ENCODE measurements around the gene MFSD6. TPM values are rescaled to one million over a fixed set of nuclear protein-coding genes. Genes with fewer than 3 reads are reported as not detected.
"Not testable (repeated sequence)": the region's sequence is repeated elsewhere in the genome, so short reads cannot be mapped to it uniquely, and the experiment has no call there.

The MFSD6 gene
- total RNA-seq, 1 donor from 2014 or later, result 44.0 TPM

- no peak for DNase-seq (ENCODE audit: low spot score)
- Mint-ChIP-seq H3K27ac (no peak overlapping the region), H3K36me3 (ENCODE audit: low read depth) (peaks cover 72% of the 10 kb centered on the region), H3K4me1 (ENCODE audit: low read depth) (peaks cover 9% of the 10 kb centered on the region), H3K4me3 (ENCODE audit: low read depth) (no peak overlapping the region), H3K9me3 (no peaks in the 10 kb centered on the region), H3K27me3 (ENCODE audit: low read depth) (no peaks in the 10 kb centered on the region)
- intact Hi-C loops (cut with micrococcal nuclease), result no loop called here
Measured at GRCh38 chr2:190503088-190503487, 94.9 kb downstream of the MFSD6 start.

DNA sequence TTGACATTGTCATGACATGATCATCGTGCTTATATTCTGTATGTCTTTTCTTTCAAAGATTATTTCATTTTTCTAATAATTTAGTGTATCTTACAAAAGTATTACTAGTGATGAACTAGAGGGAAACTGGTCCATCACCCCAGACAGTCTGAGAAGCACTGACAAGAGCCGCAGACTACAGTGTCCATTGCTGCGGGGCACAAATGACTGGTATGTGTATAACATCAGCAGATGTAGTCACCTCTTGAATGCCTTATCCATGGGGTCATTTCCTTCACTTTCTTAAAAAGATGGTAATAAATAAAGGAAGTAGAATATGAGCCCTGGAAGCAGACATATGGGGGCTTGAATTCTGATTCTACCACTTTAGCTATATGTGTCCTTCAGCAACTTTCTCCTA is 96.8 kb downstream of the MFSD6 start:
- H3K27me3 Mint-ChIP-seq (ENCODE audit: low read depth), result no peaks in the 10 kb centered on the region
- H3K36me3 Mint-ChIP-seq (ENCODE audit: low read depth), result peaks cover 65% of the 10 kb centered on the region
- DNase-seq (ENCODE audit: low spot score), result no peak
- intact Hi-C loops (cut with micrococcal nuclease), result no loop called here
- no peak overlapping the region for H3K27ac Mint-ChIP-seq
- peaks cover 9% of the 10 kb centered on the region for H3K4me1 Mint-ChIP-seq (ENCODE audit: low read depth)
- H3K9me3 Mint-ChIP-seq, result no peaks in the 10 kb centered on the region
- no peak overlapping the region for H3K4me3 Mint-ChIP-seq (ENCODE audit: low read depth)

GRCh38 chr2:190505696-190506095 is 97.5 kb downstream of the MFSD6 start:
- DNase-seq (ENCODE audit: low spot score), result no peak
- H3K27me3 Mint-ChIP-seq (ENCODE audit: low read depth), result no peaks in the 10 kb centered on the region
- no peak overlapping the region for H3K4me3 Mint-ChIP-seq (ENCODE audit: low read depth)
- H3K4me1 Mint-ChIP-seq (ENCODE audit: low read depth), result peaks cover 9% of the 10 kb centered on the region
- H3K9me3 Mint-ChIP-seq, result no peaks in the 10 kb centered on the region
- H3K36me3 Mint-ChIP-seq (ENCODE audit: low read depth), result peaks cover 65% of the 10 kb centered on the region
- H3K27ac Mint-ChIP-seq, result no peak overlapping the region
- intact Hi-C loops (cut with micrococcal nuclease), result no loop called here

DNA sequence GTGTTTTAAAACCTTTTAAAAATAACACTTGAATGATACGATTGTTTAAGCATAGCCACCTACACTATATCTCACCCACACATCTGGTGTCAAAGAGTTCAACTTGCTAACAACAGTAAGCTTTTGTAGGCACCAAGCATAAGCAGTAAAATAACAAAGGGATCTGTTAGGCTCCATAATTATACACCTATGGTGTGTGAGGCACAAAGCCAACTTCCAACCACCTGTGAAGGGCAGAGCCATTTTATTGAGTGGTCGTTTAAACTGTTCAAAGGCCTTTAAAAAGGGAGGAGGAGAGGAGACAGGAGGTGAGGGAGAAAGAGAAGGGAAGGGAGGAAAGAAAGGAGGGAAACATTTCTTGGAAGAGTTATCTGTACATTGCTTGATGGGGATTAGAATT is 98.5 kb downstream of the MFSD6 start:
- H3K4me1 Mint-ChIP-seq (ENCODE audit: low read depth), result peaks cover 7% of the 10 kb centered on the region
- intact Hi-C loops (cut with micrococcal nuclease), result no loop called here

GRCh38 chr2:190507135-190507534 is 99.0 kb downstream of the MFSD6 start:
- Mint-ChIP-seq H3K4me1 (ENCODE audit: low read depth) (peaks cover 7% of the 10 kb centered on the region), H3K36me3 (ENCODE audit: low read depth) (peaks cover 64% of the 10 kb centered on the region), H3K4me3 (ENCODE audit: low read depth) (no peak overlapping the region), H3K27me3 (ENCODE audit: low read depth) (no peaks in the 10 kb centered on the region), H3K9me3 (no peaks in the 10 kb centered on the region), H3K27ac (no peak overlapping the region)
- intact Hi-C loops (cut with micrococcal nuclease), result no loop called here
- no peak for DNase-seq (ENCODE audit: low spot score)

More for the DNA sequence above, 98.5 kb downstream of the MFSD6 start:
- H3K36me3 Mint-ChIP-seq (ENCODE audit: low read depth), result peaks cover 64% of the 10 kb centered on the region
- no peaks in the 10 kb centered on the region for H3K27me3 Mint-ChIP-seq (ENCODE audit: low read depth)
- no peaks in the 10 kb centered on the region for H3K9me3 Mint-ChIP-seq
- no peak overlapping the region for H3K27ac Mint-ChIP-seq
- H3K4me3 Mint-ChIP-seq (ENCODE audit: low read depth), result no peak overlapping the region
- DNase-seq (ENCODE audit: low spot score), result no peak

GRCh38 chr2:190509895-190510294 is 101.7 kb downstream of the MFSD6 start:
- H3K4me3 Mint-ChIP-seq (ENCODE audit: low read depth); H3K27me3 Mint-ChIP-seq (ENCODE audit: low read depth); H3K4me1 Mint-ChIP-seq (ENCODE audit: low read depth); H3K27ac Mint-ChIP-seq; H3K9me3 Mint-ChIP-seq; DNase-seq (ENCODE audit: low spot score): not testable (repeated sequence)
- intact Hi-C loops (cut with micrococcal nuclease), result loop anchor here (5.0 kb wide), 1 partner anchor 128 kb away; no protein-coding TSS in a partner anchor
- peaks cover 60% of the 10 kb centered on the region for H3K36me3 Mint-ChIP-seq (ENCODE audit: low read depth)

DNA sequence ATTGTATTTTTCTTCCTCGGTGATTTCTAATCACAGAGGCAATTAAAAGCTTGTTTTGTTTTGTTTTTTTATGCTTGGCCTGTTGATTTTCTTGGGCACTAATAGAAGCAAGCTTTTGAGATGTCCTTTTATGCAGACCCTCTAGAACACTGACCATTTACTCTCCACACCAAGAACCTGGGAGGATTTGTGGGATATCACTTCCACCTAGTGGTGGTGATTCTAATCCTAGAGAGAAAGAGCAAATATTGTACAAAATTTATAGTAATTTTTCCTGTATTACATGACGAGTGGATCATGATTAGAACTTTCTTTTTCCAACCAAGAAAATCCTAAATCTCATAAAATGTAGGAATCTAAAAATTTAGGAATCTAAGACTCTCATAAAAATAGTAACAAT is 102.9 kb downstream of the MFSD6 start:
- no peak for DNase-seq (ENCODE audit: low spot score)
- Mint-ChIP-seq H3K9me3 (no peaks in the 10 kb centered on the region), H3K27me3 (ENCODE audit: low read depth) (no peaks in the 10 kb centered on the region), H3K4me3 (ENCODE audit: low read depth) (no peak overlapping the region), H3K4me1 (ENCODE audit: low read depth) (peaks cover 16% of the 10 kb centered on the region), H3K27ac (no peak overlapping the region), H3K36me3 (ENCODE audit: low read depth) (peaks cover 56% of the 10 kb centered on the region)
- intact Hi-C loops (cut with micrococcal nuclease), result loop anchor here (5.0 kb wide), 1 partner anchor 129 kb away; no protein-coding TSS in a partner anchor

DNA sequence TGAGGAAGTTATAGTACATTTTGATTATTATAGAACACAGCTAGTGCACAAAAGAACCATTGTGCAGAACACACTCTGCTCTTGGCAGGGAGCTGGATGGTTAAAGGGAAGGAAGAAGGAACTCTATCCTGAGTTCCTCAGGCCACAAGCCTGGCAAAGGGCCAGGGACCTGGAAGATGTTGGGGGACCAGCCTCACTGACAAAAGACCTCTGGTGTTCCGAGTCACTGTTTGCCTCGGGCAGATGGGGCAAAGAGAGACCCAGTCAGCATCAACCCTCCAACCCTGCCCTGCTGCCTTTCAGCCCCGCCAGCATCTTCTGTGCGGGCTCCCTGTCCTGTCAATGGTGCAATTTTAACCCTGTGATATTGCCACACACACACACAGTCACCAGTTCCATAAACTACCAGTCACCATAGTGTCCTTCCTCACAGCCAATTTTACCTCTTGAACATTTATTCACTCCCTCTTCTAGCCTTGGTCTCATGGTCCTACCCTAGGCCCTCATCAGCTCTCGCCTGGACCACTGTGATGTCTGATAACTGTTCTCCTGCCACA is 104.5 kb downstream of the MFSD6 start:
- Mint-ChIP-seq H3K4me1 (ENCODE audit: low read depth) (peaks cover 20% of the 10 kb centered on the region), H3K4me3 (ENCODE audit: low read depth) (no peak overlapping the region), H3K36me3 (ENCODE audit: low read depth) (peaks cover 54% of the 10 kb centered on the region), H3K9me3 (no peaks in the 10 kb centered on the region), H3K27me3 (ENCODE audit: low read depth) (no peaks in the 10 kb centered on the region), H3K27ac (no peak overlapping the region)
- DNase-seq (ENCODE audit: low spot score), result no peak
- intact Hi-C loops (cut with micrococcal nuclease), result loop anchor here (5.0 kb wide), 1 partner anchor 130 kb away; no protein-coding TSS in a partner anchor

GRCh38 chr2:190513877-190514276 is 105.7 kb downstream of the MFSD6 start:
- no peak overlapping the region for H3K4me3 Mint-ChIP-seq (ENCODE audit: low read depth)
- H3K27me3 Mint-ChIP-seq (ENCODE audit: low read depth), result no peaks in the 10 kb centered on the region
- H3K36me3 Mint-ChIP-seq (ENCODE audit: low read depth), result peaks cover 64% of the 10 kb centered on the region
- intact Hi-C loops (cut with micrococcal nuclease), result loop anchor here (5.0 kb wide), 1 partner anchor 132 kb away; no protein-coding TSS in a partner anchor
- H3K9me3 Mint-ChIP-seq, result no peaks in the 10 kb centered on the region
- DNase-seq (ENCODE audit: low spot score), result no peak
- H3K27ac Mint-ChIP-seq, result no peak overlapping the region
- peaks cover 21% of the 10 kb centered on the region for H3K4me1 Mint-ChIP-seq (ENCODE audit: low read depth)

- H3K9me3 Mint-ChIP-seq, result no peaks in the 10 kb centered on the region
- no peak overlapping the region for H3K4me3 Mint-ChIP-seq (ENCODE audit: low read depth)
- H3K4me1 Mint-ChIP-seq (ENCODE audit: low read depth), result peaks cover 29% of the 10 kb centered on the region
- H3K27me3 Mint-ChIP-seq (ENCODE audit: low read depth), result no peaks in the 10 kb centered on the region
- intact Hi-C loops (cut with micrococcal nuclease), result loop anchor here (5.0 kb wide), 1 partner anchor 132 kb away; no protein-coding TSS in a partner anchor
- DNase-seq (ENCODE audit: low spot score), result no peak
- H3K36me3 Mint-ChIP-seq (ENCODE audit: low read depth), result peaks cover 59% of the 10 kb centered on the region
- H3K27ac Mint-ChIP-seq, result no peak overlapping the region
Measured at GRCh38 chr2:190514676-190515075, 106.5 kb downstream of the MFSD6 start.

DNA sequence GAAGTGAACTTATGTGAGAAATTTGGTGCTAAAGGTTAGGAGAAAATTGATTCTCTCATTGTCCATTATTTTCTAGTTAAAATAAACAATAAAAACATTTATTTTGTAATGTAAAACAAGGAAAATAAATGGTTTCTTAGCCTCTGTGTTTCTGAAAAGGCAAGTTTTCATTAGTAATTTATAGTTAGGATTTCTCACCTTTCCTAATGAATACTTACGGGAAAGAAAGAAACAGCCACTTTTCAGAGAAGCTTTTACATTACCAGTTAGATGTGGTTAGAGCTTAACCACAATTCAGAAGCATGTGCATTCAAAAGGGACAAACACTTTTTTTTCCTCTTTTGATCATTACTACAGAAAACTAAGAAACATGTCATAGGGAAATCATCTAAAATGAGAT is 107.5 kb downstream of the MFSD6 start:
- Mint-ChIP-seq H3K9me3 (no peaks in the 10 kb centered on the region), H3K4me1 (ENCODE audit: low read depth) (peaks cover 37% of the 10 kb centered on the region), H3K36me3 (ENCODE audit: low read depth) (peaks cover 60% of the 10 kb centered on the region), H3K4me3 (ENCODE audit: low read depth) (no peak overlapping the region), H3K27ac (no peak overlapping the region), H3K27me3 (ENCODE audit: low read depth) (no peaks in the 10 kb centered on the region)
- no peak for DNase-seq (ENCODE audit: low spot score)
- intact Hi-C loops (cut with micrococcal nuclease), result no loop called here

- Mint-ChIP-seq H3K4me3 (ENCODE audit: low read depth) (no peak overlapping the region), H3K27me3 (ENCODE audit: low read depth) (no peaks in the 10 kb centered on the region), H3K4me1 (ENCODE audit: low read depth) (peaks cover 50% of the 10 kb centered on the region), H3K27ac (no peak overlapping the region), H3K9me3 (no peaks in the 10 kb centered on the region), H3K36me3 (ENCODE audit: low read depth) (peaks cover 68% of the 10 kb centered on the region)
- no peak for DNase-seq (ENCODE audit: low spot score)
- intact Hi-C loops (cut with micrococcal nuclease), result no loop called here
Measured at GRCh38 chr2:190517468-190517867, 109.3 kb downstream of the MFSD6 start.

DNA sequence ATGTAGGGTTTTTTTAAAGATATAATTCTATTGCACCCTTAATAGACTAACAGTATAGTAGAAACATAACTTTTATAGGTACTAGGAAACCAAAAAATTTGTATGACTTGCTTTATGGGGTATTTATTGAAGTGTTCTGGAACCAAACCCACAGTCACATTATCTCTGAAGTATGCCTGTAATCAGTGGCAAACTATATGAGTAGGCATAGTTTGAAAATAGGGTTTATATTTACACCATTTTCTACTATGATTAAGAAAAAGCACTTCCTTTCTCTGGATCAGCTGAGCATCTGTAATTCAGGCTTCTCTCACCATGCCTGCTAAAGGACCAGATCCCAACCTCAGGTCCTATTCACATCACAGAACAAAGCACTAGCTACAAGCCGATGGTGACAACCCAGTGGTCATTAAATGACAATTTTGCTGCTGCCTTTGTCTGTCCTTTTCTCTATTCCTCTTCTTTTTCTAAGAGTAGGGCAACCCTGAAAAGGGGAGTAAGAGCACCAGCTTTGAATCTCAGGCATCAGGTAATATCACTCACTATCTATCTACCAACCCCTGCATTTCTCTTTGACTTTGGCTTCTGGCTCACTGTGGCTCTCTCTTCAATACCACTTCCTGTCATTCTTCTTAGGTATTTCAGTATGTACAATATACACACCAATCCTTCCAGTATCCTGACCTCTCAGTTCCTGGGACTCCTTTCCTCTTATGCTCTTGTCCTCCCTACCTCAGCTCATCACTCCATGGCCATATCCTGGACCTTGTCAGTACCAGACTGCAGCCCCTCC is 112.0 kb downstream of the MFSD6 start:
- no peak for DNase-seq (ENCODE audit: low spot score)
- Mint-ChIP-seq H3K27ac (peak overlapping the region; percentile 78), H3K27me3 (ENCODE audit: low read depth) (no peaks in the 10 kb centered on the region), H3K36me3 (ENCODE audit: low read depth) (peaks cover 69% of the 10 kb centered on the region), H3K4me3 (ENCODE audit: low read depth) (peak overlapping the region; percentile 15), H3K9me3 (no peaks in the 10 kb centered on the region), H3K4me1 (ENCODE audit: low read depth) (peaks cover 58% of the 10 kb centered on the region)
- intact Hi-C loops (cut with micrococcal nuclease), result loop anchor here (2.0 kb wide), 1 partner anchor 15 kb away; the partner anchor contains the start of gene NEMP2

All from activated T-helper 2 cell treated with anti-CD3 and anti-CD28 coated beads, Interferon-gamma antibody, Interleukin-2, Interleukin-4, amounts not matched to agents 10 μg/mL and 5 μg/mL and 100 μg/mL, durations not matched to agents 14 hours and 24 hours and 36 hours (primary cell).